ENCODE data around the gene HDAC4.

Gene HDAC4

DNA sequence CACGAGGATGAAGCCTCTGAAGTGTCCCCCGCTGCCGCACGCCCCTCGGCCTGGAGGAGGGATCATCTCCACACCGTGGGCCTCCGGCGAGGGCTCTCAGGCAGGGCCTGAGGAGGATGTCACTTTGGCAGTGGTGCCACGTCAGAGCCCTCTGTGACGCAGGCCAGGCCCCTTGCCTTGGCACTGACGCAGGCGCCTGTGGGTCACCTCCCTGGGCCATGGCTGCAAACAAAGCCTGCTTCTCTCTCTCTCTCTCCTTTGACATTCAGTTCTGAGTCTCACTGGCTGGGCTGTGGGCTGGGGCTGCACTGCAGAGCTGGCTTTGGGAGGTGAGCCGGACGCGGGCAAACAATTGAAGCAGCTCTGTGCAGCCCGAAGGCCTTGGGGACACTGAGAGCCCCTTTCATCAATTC is 279.2 kb downstream of the HDAC4 start:
- DNase-seq (ENCODE audit: low read depth): no peak

DNA sequence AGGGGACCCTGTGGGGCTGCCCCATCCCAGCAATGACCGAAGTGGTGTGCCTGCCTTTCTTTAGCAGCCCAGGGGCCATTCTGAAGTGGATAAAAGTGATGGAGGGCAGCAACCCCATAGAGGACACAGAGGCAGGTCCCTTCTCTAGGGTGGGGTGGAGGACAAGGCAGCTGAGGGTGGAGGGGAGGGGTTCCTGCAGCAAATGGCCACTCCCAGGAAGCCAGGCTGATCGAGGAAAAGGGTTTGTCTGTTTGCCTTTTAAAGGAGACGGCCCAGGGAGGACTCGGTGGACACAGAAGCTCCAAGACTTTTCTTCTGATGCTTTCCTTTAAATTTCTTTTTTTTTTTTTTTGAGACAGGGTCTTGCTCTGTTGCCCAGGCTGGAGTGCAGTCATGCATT is 280.2 kb downstream of the HDAC4 start:
- DNase-seq (ENCODE audit: low read depth): no peak

DNA sequence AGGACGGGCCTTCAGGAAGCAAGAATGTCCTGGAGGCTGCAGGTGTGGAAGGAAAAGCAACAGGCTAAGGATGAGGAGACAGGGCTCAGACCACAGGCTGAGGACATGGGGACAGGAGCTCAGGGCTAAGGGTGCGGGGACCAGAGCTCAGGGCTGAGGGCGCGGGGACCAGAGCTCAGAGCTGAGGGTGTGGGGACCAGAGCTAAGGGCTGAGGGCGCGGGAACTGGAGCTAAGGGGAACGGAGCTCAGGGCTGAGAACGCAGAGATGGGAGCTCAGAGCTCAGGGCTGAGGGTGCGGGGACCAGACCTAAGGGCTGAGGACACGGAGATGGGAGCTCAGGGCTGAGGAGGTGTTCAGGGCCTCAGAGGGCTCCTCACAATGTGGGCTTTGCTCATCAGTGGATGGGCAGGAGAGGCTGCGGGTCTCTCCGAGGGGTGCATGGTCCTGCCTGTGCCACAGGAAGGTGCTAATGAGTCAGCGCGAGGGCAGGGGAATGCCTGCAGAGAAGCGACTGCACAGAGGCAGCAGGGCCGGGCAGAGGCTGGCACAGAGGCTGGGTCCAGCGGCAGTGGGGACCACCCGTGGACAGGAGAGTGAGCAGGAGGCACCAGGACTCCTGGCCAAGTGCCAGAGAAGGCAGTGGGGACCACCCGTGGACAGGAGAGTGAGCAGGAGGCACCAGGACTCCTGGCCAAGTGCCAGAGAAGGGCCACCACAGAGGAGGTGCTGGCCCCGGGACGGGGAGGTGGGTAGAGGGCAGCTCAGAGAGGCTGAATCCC is 281.3 kb downstream of the HDAC4 start:
- no peak for DNase-seq (ENCODE audit: low read depth)

- DNase-seq (ENCODE audit: low read depth): no peak
Measured at GRCh38 chr2:239118675-239119211, 282.1 kb downstream of the HDAC4 start.

GRCh38 chr2:239118264-239118663 is 282.6 kb downstream of the HDAC4 start:
- DNase-seq (ENCODE audit: low read depth): no peak

GRCh38 chr2:239117831-239118230 is 283.0 kb downstream of the HDAC4 start:
- no peak for DNase-seq (ENCODE audit: low read depth)

GRCh38 chr2:239116456-239117246 is 284.2 kb downstream of the HDAC4 start:
- peak; percentile 4 for DNase-seq (ENCODE audit: low read depth)

DNA sequence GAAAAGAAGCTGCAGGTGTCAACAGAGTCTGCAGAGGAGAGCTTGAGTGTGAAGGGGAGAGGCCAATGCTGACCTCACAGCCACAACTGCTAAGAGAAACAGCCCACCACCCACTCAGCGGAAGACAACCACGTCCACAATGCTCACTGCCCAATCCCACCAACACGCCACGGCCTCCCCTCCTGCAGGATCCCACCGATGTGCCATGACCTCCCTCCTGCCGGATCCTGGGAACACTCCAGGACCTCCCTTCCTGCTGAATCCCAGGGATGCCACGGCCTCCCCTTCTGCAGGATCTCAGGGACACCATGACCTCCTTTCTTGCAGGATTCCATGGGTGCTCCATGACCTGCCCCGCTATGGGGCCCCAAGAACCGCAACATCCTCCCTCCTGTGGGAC is 285.2 kb downstream of the HDAC4 start:
- DNase-seq (ENCODE audit: low read depth): no peak

- no peak for DNase-seq (ENCODE audit: low read depth)
Measured at GRCh38 chr2:239114616-239115265, 286.1 kb downstream of the HDAC4 start.

- DNase-seq (ENCODE audit: low read depth): no peak
Measured at GRCh38 chr2:239114119-239114581, 286.7 kb downstream of the HDAC4 start.

- no peak for DNase-seq (ENCODE audit: low read depth)
Measured at GRCh38 chr2:239113615-239114014, 287.2 kb downstream of the HDAC4 start.

GRCh38 chr2:239113171-239113570 is 287.6 kb downstream of the HDAC4 start:
- no peak for DNase-seq (ENCODE audit: low read depth)

DNA sequence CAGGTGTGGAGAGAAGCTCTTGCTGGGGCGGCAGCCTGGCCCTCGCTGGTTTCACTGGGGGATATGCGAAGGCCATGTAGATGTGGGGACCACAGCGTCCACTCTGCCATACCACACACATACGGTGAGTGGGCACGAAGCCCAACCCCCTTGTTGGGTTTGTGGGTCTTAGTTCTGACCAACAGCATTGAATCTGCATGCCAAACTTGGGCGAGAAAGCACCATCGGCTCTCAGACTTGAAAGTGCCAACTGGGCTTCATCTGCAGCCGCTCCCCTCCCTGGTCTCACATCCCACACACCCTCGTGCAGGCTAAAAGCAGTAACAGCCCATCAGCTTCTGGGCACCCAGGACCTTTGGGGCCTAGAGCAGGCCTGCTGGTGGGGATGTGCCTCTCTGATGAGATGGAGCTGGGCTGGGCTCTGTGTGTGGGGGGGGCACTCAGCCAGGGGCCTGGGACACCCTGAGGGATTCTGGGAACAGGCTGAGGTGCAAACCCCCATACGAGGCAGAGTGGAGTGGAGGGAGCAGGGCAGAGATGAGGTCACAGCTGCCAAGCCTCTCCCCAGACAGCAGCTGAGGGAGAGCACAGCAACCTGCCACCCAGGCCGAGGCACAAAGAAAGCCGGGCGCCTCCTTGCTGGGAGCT is 288.6 kb downstream of the HDAC4 start:
- DNase-seq (ENCODE audit: low read depth): no peak

GRCh38 chr2:239111401-239112100 is 289.3 kb downstream of the HDAC4 start:
- DNase-seq (ENCODE audit: low read depth): no peak

DNA sequence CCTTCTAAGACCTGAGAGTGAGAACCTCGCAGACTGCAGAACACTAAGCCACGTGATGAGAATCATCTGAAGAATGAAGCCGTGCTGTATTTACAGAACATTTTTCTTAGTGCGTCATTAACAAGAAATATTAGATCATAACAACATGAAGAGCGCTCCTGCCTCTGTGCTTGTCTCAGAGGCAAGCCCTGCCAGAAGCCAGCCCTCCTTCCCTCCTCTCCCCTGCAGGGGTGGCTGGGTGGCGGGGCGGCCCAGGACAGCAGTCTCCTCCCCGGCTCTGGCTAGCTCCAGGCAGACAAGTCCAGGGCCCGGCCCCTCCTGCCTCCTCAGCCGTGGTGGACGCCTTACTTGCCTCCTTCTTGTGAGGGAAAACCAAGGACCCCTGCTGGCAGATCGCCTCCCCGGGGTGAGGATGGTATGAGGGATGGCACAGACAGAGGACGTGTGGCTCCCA is 290.2 kb downstream of the HDAC4 start:
- no peak for DNase-seq (ENCODE audit: low read depth)

- DNase-seq (ENCODE audit: low read depth): no peak
Measured at GRCh38 chr2:239109928-239110545, 290.8 kb downstream of the HDAC4 start.

GRCh38 chr2:239109041-239109927 is 291.5 kb downstream of the HDAC4 start:
- no peak for DNase-seq (ENCODE audit: low read depth)

GRCh38 chr2:239108459-239108858 is 292.4 kb downstream of the HDAC4 start:
- DNase-seq (ENCODE audit: low read depth): no peak

DNA sequence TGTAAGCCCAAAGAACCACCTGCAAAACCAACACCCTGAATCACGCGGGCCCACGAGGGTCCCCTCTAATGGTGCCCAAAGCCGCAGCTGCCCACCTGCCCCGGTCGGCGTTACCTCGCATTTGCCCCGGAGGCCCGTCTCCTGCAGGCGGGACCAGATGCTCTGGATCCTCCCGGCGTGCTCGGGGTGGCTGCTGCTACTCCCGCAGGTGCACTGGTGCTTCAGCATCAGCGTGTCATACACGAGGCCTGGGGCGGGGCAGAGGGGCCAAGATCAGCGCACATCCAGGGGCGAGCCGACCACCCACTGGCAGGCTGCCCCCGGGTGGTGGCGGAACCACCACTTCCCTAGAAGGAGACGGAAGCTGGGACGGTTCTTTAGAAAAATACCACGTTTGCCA is 292.9 kb downstream of the HDAC4 start:
- no peak for DNase-seq (ENCODE audit: low read depth)

DNA sequence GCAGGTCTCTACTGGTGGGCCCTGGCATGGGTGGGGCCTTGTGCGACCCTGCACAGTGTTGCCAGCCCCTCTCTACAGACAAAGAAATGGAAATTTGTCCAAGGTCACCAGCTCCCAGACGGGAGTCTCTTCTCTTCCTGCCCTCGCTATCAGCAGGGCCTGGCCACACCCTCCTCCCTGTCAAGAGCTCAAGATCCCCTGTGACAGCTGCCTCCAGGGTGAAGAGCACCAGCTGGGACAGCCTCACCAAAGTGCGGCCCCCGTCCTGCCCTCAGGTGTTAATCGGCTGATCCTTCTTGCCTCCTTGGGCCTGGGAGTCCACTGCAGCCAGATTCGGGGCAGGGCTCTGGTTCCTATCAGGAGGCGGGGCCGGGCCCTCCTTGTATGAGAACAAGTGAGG is 293.9 kb downstream of the HDAC4 start:
- no peak for DNase-seq (ENCODE audit: low read depth)
